GM23248 (cell line): ENCODE results near the gene COPA. TPM values are rescaled to one million over a fixed set of nuclear protein-coding genes. Genes with fewer than 3 reads are reported as not detected.
A peak's percentile ranks its signal among the peaks of the same experiment; 100 is the strongest.

Source experiments
- DNase-seq: peaks from one replicate; pipeline ENCODE4 v3.0.0-alpha.2; 2015
- H2AFZ ChIP-seq: fragments of 200-600 bp; sonication (generic); 2 replicates; pipeline ENCODE4 v1.6.1; 2016; ENCODE audit warnings: antibody characterized with exemption
- H3F3A ChIP-seq: fragments of 200-600 bp; sonication (generic); 2 replicates; pipeline ENCODE4 v1.6.1; 2016; ENCODE audit warnings: mild to moderate bottlenecking, antibody characterized with exemption, mixed run types; ENCODE audit not compliant: insufficient read depth
- H3K27ac ChIP-seq: fragments of 200-600 bp; sonication (generic); 2 replicates; pipeline ENCODE4 v1.5.1; 2016; ENCODE audit warnings: mild to moderate bottlenecking
- H3K27me3 ChIP-seq: fragments of 200-600 bp; sonication (generic); replicated peaks from 2 replicates; pipeline ENCODE4 v1.6.1; 2016; ENCODE audit warnings: mild to moderate bottlenecking; ENCODE audit not compliant: insufficient read depth
- H3K36me3 ChIP-seq: fragments of 200-600 bp; sonication (generic); 2 replicates; pipeline ENCODE4 v1.6.1; 2016; ENCODE audit warnings: low read depth, mild to moderate bottlenecking
- H3K4me1 ChIP-seq: fragments of 200-600 bp; sonication (generic); 2 replicates; pipeline ENCODE4 v1.6.1; 2016; ENCODE audit warnings: mild to moderate bottlenecking; ENCODE audit not compliant: insufficient read depth
- H3K4me2 ChIP-seq: fragments of 200-600 bp; sonication (generic); one replicate; pipeline ENCODE4 v1.6.1; 2016; ENCODE audit warnings: mild to moderate bottlenecking; ENCODE audit not compliant: unreplicated experiment
- H3K4me3 ChIP-seq: fragments of 200-600 bp; sonication (generic); 2 replicates; pipeline ENCODE4 v1.5.1; 2016; ENCODE audit warnings: mild to moderate bottlenecking
- H3K79me2 ChIP-seq: fragments of 200-600 bp; sonication (generic); 2 replicates; pipeline ENCODE4 v1.6.1; 2016; ENCODE audit warnings: mild to moderate bottlenecking; ENCODE audit not compliant: insufficient read depth
- H3K9ac ChIP-seq: fragments of 200-600 bp; sonication (generic); 2 replicates; pipeline ENCODE4 v1.6.1; 2016; ENCODE audit warnings: mild to moderate bottlenecking
- H3K9me2 ChIP-seq: fragments of 200-600 bp; sonication (generic); 2 replicates; pipeline ENCODE4 v1.6.1; 2016; ENCODE audit warnings: mixed run types, mild to moderate bottlenecking, moderate library complexity; ENCODE audit not compliant: insufficient read depth
- H3K9me3 ChIP-seq: fragments of 200-600 bp; sonication (generic); one replicate; pipeline ENCODE4 v1.6.1; 2017; ENCODE audit warnings: low read depth
- H4K20me1 ChIP-seq: fragments of 200-600 bp; sonication (generic); 2 replicates; pipeline ENCODE4 v1.6.0; 2016; ENCODE audit not compliant: insufficient read depth
- EZH2 ChIP-seq: fragments of 200-600 bp; sonication (generic); IDR thresholded peaks from 2 replicates; pipeline ENCODE4 v1.6.1; 2018; ENCODE audit warnings: antibody characterized with exemption, mild to moderate bottlenecking; ENCODE audit not compliant: insufficient read depth, poor library complexity, severe bottlenecking
- EZH2phosphoT487 ChIP-seq: fragments of 200-600 bp; sonication (generic); IDR thresholded peaks from 2 replicates; pipeline ENCODE4 v1.6.1; 2018; ENCODE audit warnings: antibody characterized with exemption, moderate library complexity, mild to moderate bottlenecking, low read depth; ENCODE audit not compliant: insufficient read depth
- WGBS, 2 experiments: methylation state at CpG; one replicate each; pipeline ENCODE4 v1.1.6; 2015 to 2017; ENCODE audit warnings: low lambda C conversion rate in 2 of 2, low coverage in 1 of 2; ENCODE audit errors: missing lambda C conversion rate in 2 of 2; 5-methylcytosine and 5-hydroxymethylcytosine counted together
- in situ Hi-C: fragments of 300-500 bp; cut with MboI; formaldehyde crosslinking; loops from 2 replicates; pipeline ENCODE4 v1.15.0; 2020
- polyA plus RNA-seq: library from polyadenylated mRNA; unstranded; fragments of >200 nt; fragmentation: Nextera tagmentation; extraction: Ambion mirVana; gene quantifications from 2 replicates; pipeline ENCODE4 v1.2.1, GENCODE V29; 2016
- total RNA-seq: library from RNA; depleted of rRNA; stranded (reverse); fragments of >200 nt; shearing (Covaris generic); gene quantifications from 2 replicates; pipeline ENCODE4 v1.2.3, GENCODE V29; 2014

COPA gene
- total and polyA plus RNA-seq, 2 experiments from 2014 or later, result 194 to 212 TPM

GRCh38 chr1:160363951-160364735, 21.1 kb upstream of the COPA start:
- 52 to 55% methylated on average over 11 to 12 of the region's 12 CpGs for WGBS, 2 experiments
- Histone ChIP-seq H3K27ac (no peak overlapping the region), H4K20me1 (no peaks in the 10 kb centered on the region), H3K4me1 (no peaks in the 10 kb centered on the region), H3K9me3 (no peaks in the 10 kb centered on the region), H3K9me2 (no peaks in the 10 kb centered on the region), H3K79me2 (no peaks in the 10 kb centered on the region), H2AFZ (no peak overlapping the region), H3K9ac (no peak overlapping the region), H3K27me3 (no peaks in the 10 kb centered on the region), H3K4me2 (no peak overlapping the region), H3K4me3 (no peak overlapping the region), H3F3A (peaks cover 4% of the 10 kb centered on the region; the same call in 1 of the 2 replicates), H3K36me3 (no peaks in the 10 kb centered on the region; the same call in 1 of the 2 replicates)
- peak; percentile 34 for DNase-seq
- in situ Hi-C loops, result no loop called here
- TF ChIP-seq EZH2phosphoT487, result no peak

- H3K79me2 ChIP-seq, result no peaks in the 10 kb centered on the region
- DNase-seq, result no peak
- H3K36me3 ChIP-seq, result no peaks in the 10 kb centered on the region; the same call in 1 of the 2 replicates
- H3K4me2 ChIP-seq, result no peak overlapping the region
- H3K9me3 ChIP-seq, result no peaks in the 10 kb centered on the region
- no peak overlapping the region for H3K4me3 ChIP-seq
- in situ Hi-C loops, result no loop called here
- no peak overlapping the region for H3K27ac ChIP-seq
- no peak overlapping the region for H2AFZ ChIP-seq
- no peaks in the 10 kb centered on the region for H3K27me3 ChIP-seq
- H3K4me1 ChIP-seq, result no peaks in the 10 kb centered on the region
- H3F3A ChIP-seq, result peaks cover 4% of the 10 kb centered on the region; the same call in 1 of the 2 replicates
- H4K20me1 ChIP-seq, result no peaks in the 10 kb centered on the region
- H3K9ac ChIP-seq, result no peak overlapping the region
- H3K9me2 ChIP-seq, result no peaks in the 10 kb centered on the region
- no peak for TF ChIP-seq EZH2
- no peak for TF ChIP-seq EZH2phosphoT487
- 40 to 49% methylated on average over 5 of the region's 5 CpGs for WGBS, 2 experiments
Measured at GRCh38 chr1:160363010-160363409, 20.0 kb upstream of the COPA start.

- TF ChIP-seq EZH2 (no peak), EZH2phosphoT487 (no peak)
- no peak overlapping the region for H3K4me2 ChIP-seq
- H3K79me2 ChIP-seq, result no peaks in the 10 kb centered on the region
- no peak overlapping the region for H3K27ac ChIP-seq
- H3K4me3 ChIP-seq, result no peak overlapping the region
- H3F3A ChIP-seq, result peaks cover 4% of the 10 kb centered on the region; the same call in 1 of the 2 replicates
- WGBS, 2 experiments, result 77 to 80% methylated on average over 8 to 9 of the region's 9 CpGs
- no peaks in the 10 kb centered on the region for H3K27me3 ChIP-seq
- no peaks in the 10 kb centered on the region for H3K9me3 ChIP-seq
- H3K9me2 ChIP-seq, result no peaks in the 10 kb centered on the region
- in situ Hi-C loops, result no loop called here
- no peaks in the 10 kb centered on the region for H4K20me1 ChIP-seq
- H3K9ac ChIP-seq, result no peak overlapping the region; the same call in 1 of the 2 replicates
- H3K36me3 ChIP-seq, result no peaks in the 10 kb centered on the region; the same call in 1 of the 2 replicates
- peaks cover 6% of the 10 kb centered on the region; the same call in 1 of the 2 replicates for H3K4me1 ChIP-seq
- DNase-seq, result no peak
- no peak overlapping the region for H2AFZ ChIP-seq
Measured at GRCh38 chr1:160362168-160362957, 19.3 kb upstream of the COPA start.

GRCh38 chr1:160361814-160362167, 18.7 kb upstream of the COPA start:
- H3K4me2 ChIP-seq, result no peak overlapping the region
- H3K9ac ChIP-seq, result no peak overlapping the region
- no peaks in the 10 kb centered on the region; the same call in 1 of the 2 replicates for H3K36me3 ChIP-seq
- no peak for DNase-seq
- H3K27me3 ChIP-seq, result no peaks in the 10 kb centered on the region
- no peak for TF ChIP-seq EZH2phosphoT487
- TF ChIP-seq EZH2, result no peak
- in situ Hi-C loops, result no loop called here
- H3K4me1 ChIP-seq, result peaks cover 11% of the 10 kb centered on the region; the same call in 1 of the 2 replicates
- no peaks in the 10 kb centered on the region for H3K79me2 ChIP-seq
- H3K9me2 ChIP-seq, result no peaks in the 10 kb centered on the region
- H4K20me1 ChIP-seq, result no peaks in the 10 kb centered on the region
- no peaks in the 10 kb centered on the region for H3K9me3 ChIP-seq
- no peak overlapping the region for H2AFZ ChIP-seq
- H3K4me3 ChIP-seq, result no peak overlapping the region
- peaks cover 4% of the 10 kb centered on the region; the same call in 1 of the 2 replicates for H3F3A ChIP-seq
- 84 to 88% methylated on average over 4 of the region's 4 CpGs for WGBS, 2 experiments
- no peak overlapping the region for H3K27ac ChIP-seq
